Naive thymus-derived CD4-positive, alpha-beta T cell (primary cell): Measurements from ENCODE around the gene TSPAN18. TPM values are rescaled to one million over a fixed set of nuclear protein-coding genes. Genes with fewer than 3 reads are reported as not detected.
A peak's percentile ranks its signal among the peaks of the same experiment; 100 is the strongest.

ENCODE experiments used
- ATAC-seq: fragments of 150-1000 bp; cut with Tn5 transposase; 2 replicates; pipeline ENCODE4 v1.10.0; 2021; ENCODE audit warnings: mild to moderate bottlenecking, moderate library complexity
- CTCF ChIA-PET: fragments of 350-600 bp; sonication (Branson Sonifier 250); formaldehyde crosslinking; loops from one replicate; lab custom pipeline; 2021; ENCODE audit warnings: antibody characterized with exemption; lab: Charles Lee
- POLR2A ChIA-PET: fragments of 350-600 bp; sonication (Branson Sonifier 250); formaldehyde crosslinking; loops from one replicate; lab custom pipeline; 2021; ENCODE audit warnings: antibody characterized with exemption, inconsistent platforms; lab: Charles Lee
- DNase-seq, 9 donors: peaks; one replicate each; pipeline versions ENCODE4 v3.0.0 to v3.0.0-alpha.2; 2020 to 2022; ENCODE audit warnings: mixed read lengths in 1 of 9
- H3K27ac ChIP-seq: one replicate; pipeline ENCODE4 v1.7.0; 2013; ENCODE audit warnings: mild to moderate bottlenecking, low read depth, low read length, moderate library complexity
- H3K27me3 ChIP-seq, 2 donors: one replicate each; pipeline ENCODE4 v1.7.0; 2013; ENCODE audit warnings: low read length in 2 of 2, mild to moderate bottlenecking in 2 of 2, moderate library complexity in 2 of 2; ENCODE audit not compliant: control insufficient read depth in 2 of 2, insufficient read depth in 2 of 2
- H3K36me3 ChIP-seq, 3 experiments: 1 replicate in 2 of 3; 2 replicates in 1 of 3; pipeline ENCODE4 v1.7.0; 2013; ENCODE audit warnings: low read length in 3 of 3, mild to moderate bottlenecking in 3 of 3, moderate library complexity in 1 of 3; ENCODE audit not compliant: insufficient read depth in 3 of 3, control insufficient read depth in 2 of 3
- H3K4me1 ChIP-seq, 2 donors: one replicate each; pipeline ENCODE4 v1.7.0; 2013; ENCODE audit warnings: low read length in 2 of 2, mild to moderate bottlenecking in 2 of 2, moderate library complexity in 1 of 2; ENCODE audit not compliant: control insufficient read depth in 2 of 2, insufficient read depth in 2 of 2
- H3K4me3 ChIP-seq: 2 replicates; pipeline ENCODE4 v1.7.0; 2013; ENCODE audit warnings: mild to moderate bottlenecking, low read length
- H3K9me3 ChIP-seq, 3 experiments: 1 replicate in 2 of 3; 2 replicates in 1 of 3; pipeline ENCODE4 v1.7.0; 2013; ENCODE audit warnings: low read length in 3 of 3; ENCODE audit not compliant: control insufficient read depth in 2 of 3
- H3K27ac Mint-ChIP-seq, 9 donors: one replicate each; pipeline ENCODE4 v1.8.0; 2020 to 2022; ENCODE audit warnings: mixed read lengths in 9 of 9, mild to moderate bottlenecking in 8 of 9, moderate library complexity in 5 of 9, inconsistent platforms in 2 of 9
- H3K27me3 Mint-ChIP-seq, 5 donors: one replicate each; pipeline ENCODE4 v1.8.0; 2021 to 2022; ENCODE audit warnings: mixed read lengths in 5 of 5, mild to moderate bottlenecking in 1 of 5
- H3K36me3 Mint-ChIP-seq, 5 donors: one replicate each; pipeline ENCODE4 v1.8.0; 2020 to 2022; ENCODE audit warnings: mixed read lengths in 5 of 5, mild to moderate bottlenecking in 3 of 5, inconsistent platforms in 1 of 5
- H3K4me1 Mint-ChIP-seq, 7 donors: one replicate each; pipeline ENCODE4 v1.8.0; 2020 to 2022; ENCODE audit warnings: mixed read lengths in 7 of 7, mild to moderate bottlenecking in 3 of 7, inconsistent platforms in 1 of 7
- H3K4me3 Mint-ChIP-seq, 10 donors: one replicate each; pipeline ENCODE4 v1.8.0; 2020 to 2022; ENCODE audit warnings: mild to moderate bottlenecking in 10 of 10, mixed read lengths in 10 of 10, moderate library complexity in 6 of 10, inconsistent platforms in 2 of 10
- H3K9me3 Mint-ChIP-seq, 11 donors: one replicate each; pipeline ENCODE4 v1.8.0; 2020 to 2022; ENCODE audit warnings: mixed read lengths in 11 of 11, mild to moderate bottlenecking in 4 of 11, inconsistent platforms in 1 of 11, moderate library complexity in 1 of 11
- intact Hi-C, 2 donors: fragments of 100-400 bp; cut with micrococcal nuclease; formaldehyde crosslinking; loops; one replicate each; pipeline ENCODE4 v1.15.1; 2023
- polyA plus RNA-seq, 2 donors: library from polyadenylated mRNA; unstranded; fragments of 300-500 nt; fragmentation: Illumina TruSeq; gene quantifications; one replicate each; pipeline ENCODE4 v1.2.3, GENCODE V29; 2021
- total RNA-seq, 6 experiments: library from RNA in 5 of 6; stranded (reverse) in 5 of 6; gene quantifications; 1 replicate in 5 of 6; 2 replicates in 1 of 6; pipeline ENCODE4 v1.2.3 and lab custom pipeline; 2021 to 2026

Gene TSPAN18
- total and polyA plus RNA-seq, 7 experiments from 2014 or later, result 8.8 to 57.0 (median 21.7) TPM

- Mint-ChIP-seq H3K4me1 (peaks cover 5 to 89% (median 79%) of the 10 kb centered on the region in 7 donors), H3K9me3 (peaks cover 0 to 1% (median 0%) of the 10 kb centered on the region in 11 donors), H3K27me3 (no peaks in the 10 kb centered on the region), H3K36me3 (peaks cover 0 to 12% (median 0%) of the 10 kb centered on the region in 5 donors), H3K4me3 (peak overlapping the region in 1 of 10 donors; percentile 72), H3K27ac (peak overlapping the region in 7 of 9 donors; percentile 54 to 87 (median 74))
- Histone ChIP-seq H3K4me3 (no peak overlapping the region), H3K9me3 (no peaks in the 10 kb centered on the region), H3K4me1 (peaks cover 0 to 32% of the 10 kb centered on the region in 2 donors), H3K27me3 (no peaks in the 10 kb centered on the region), H3K27ac (no peak overlapping the region), H3K36me3 (no peaks in the 10 kb centered on the region)
- POLR2A ChIA-PET, result no interaction called here
- DNase-seq, result no peak
- CTCF ChIA-PET, result no interaction called here
- intact Hi-C loops, result no loop called here
- ATAC-seq, result no peak
Measured at GRCh38 chr11:44743959-44744557, 17.3 kb downstream of the TSPAN18 start.

GRCh38 chr11:44746894-44747293, 20.1 kb downstream of the TSPAN18 start:
- peaks cover 0 to 1% (median 0%) of the 10 kb centered on the region in 11 donors for H3K9me3 Mint-ChIP-seq
- ChIA-PET CTCF (interaction anchor here (0.5 to 1.6 kb wide), 10 partner anchors 9 to 364 kb away, joined by 3 to 6 read pairs (median 3); no protein-coding TSS in a partner anchor), POLR2A (interaction anchor here (0.7 to 1.3 kb wide), 5 partner anchors 9 to 65 kb away, joined by 3 read pairs; no protein-coding TSS in a partner anchor)
- peak overlapping the region in 9 of 10 donors; percentile 26 to 83 (median 70) for H3K4me3 Mint-ChIP-seq
- H3K4me3 ChIP-seq, result no peak overlapping the region
- peak overlapping the region; percentile 56 for H3K27ac ChIP-seq
- no peak for DNase-seq
- ATAC-seq, result no peak
- no peaks in the 10 kb centered on the region for H3K9me3 ChIP-seq
- intact Hi-C loops, result loop anchor here in 1 of 2 donors (1.0 kb wide), 2 partner anchors 19 to 400 kb away; no protein-coding TSS in a partner anchor
- H3K36me3 ChIP-seq, result no peaks in the 10 kb centered on the region
- no peaks in the 10 kb centered on the region for H3K27me3 Mint-ChIP-seq
- H3K27ac Mint-ChIP-seq, result peak overlapping the region in 8 of 9 donors; percentile 74 to 87 (median 82)
- peaks cover 0 to 35% of the 10 kb centered on the region in 2 donors for H3K4me1 ChIP-seq
- H3K4me1 Mint-ChIP-seq, result peaks cover 6 to 93% (median 80%) of the 10 kb centered on the region in 7 donors
- H3K36me3 Mint-ChIP-seq, result peaks cover 0 to 20% (median 1%) of the 10 kb centered on the region in 5 donors
- no peaks in the 10 kb centered on the region for H3K27me3 ChIP-seq

- DNase-seq, result peak in 6 of 9 donors; percentile 41 to 68 (median 60)
Measured at GRCh38 chr11:44747316-44747715, 20.6 kb downstream of the TSPAN18 start.

GRCh38 chr11:44747836-44748235, 21.1 kb downstream of the TSPAN18 start:
- ATAC-seq (peak; percentile 15), DNase-seq (no peak)
- ChIA-PET POLR2A (interaction anchor here (0.6 to 1.2 kb wide), 3 partner anchors 22 to 66 kb away, joined by 3 read pairs; no protein-coding TSS in a partner anchor), CTCF (interaction anchor here (1.0 to 1.5 kb wide), 3 partner anchors 17 to 28 kb away, joined by 3 to 6 read pairs (median 3); no protein-coding TSS in a partner anchor)
- Mint-ChIP-seq H3K9me3 (peaks cover 0 to 7% (median 0%) of the 10 kb centered on the region in 11 donors), H3K4me3 (peak overlapping the region in 9 of 10 donors; percentile 26 to 83 (median 70)), H3K36me3 (peaks cover 0 to 27% (median 11%) of the 10 kb centered on the region in 5 donors), H3K4me1 (peaks cover 11 to 93% (median 80%) of the 10 kb centered on the region in 7 donors), H3K27me3 (peaks cover 0 to under 1% (median 0%) of the 10 kb centered on the region in 5 donors), H3K27ac (peak overlapping the region in 8 of 9 donors; percentile 73 to 87 (median 82))
- intact Hi-C loops, result loop anchor here in 1 of 2 donors (1.0 kb wide), 2 partner anchors 20 to 399 kb away; no protein-coding TSS in a partner anchor
- H3K27me3 ChIP-seq, result no peaks in the 10 kb centered on the region
- H3K4me3 ChIP-seq, result no peak overlapping the region
- no peaks in the 10 kb centered on the region for H3K36me3 ChIP-seq
- H3K9me3 ChIP-seq, result no peaks in the 10 kb centered on the region
- peaks cover 0 to 35% of the 10 kb centered on the region in 2 donors for H3K4me1 ChIP-seq
- peak overlapping the region; percentile 56 for H3K27ac ChIP-seq

More at GRCh38 chr11:44747316-44747715, 20.6 kb downstream of the TSPAN18 start:
- Mint-ChIP-seq H3K4me1 (peaks cover 10 to 95% (median 84%) of the 10 kb centered on the region in 7 donors), H3K27me3 (no peaks in the 10 kb centered on the region), H3K9me3 (peaks cover 0 to 5% (median 0%) of the 10 kb centered on the region in 11 donors), H3K4me3 (peak overlapping the region in 9 of 10 donors; percentile 26 to 83 (median 70)), H3K36me3 (peaks cover 0 to 24% (median 6%) of the 10 kb centered on the region in 5 donors), H3K27ac (peak overlapping the region in 8 of 9 donors; percentile 73 to 87 (median 82))
- POLR2A ChIA-PET, result interaction anchor here (1.2 to 1.3 kb wide), 3 partner anchors 10 to 66 kb away, joined by 3 read pairs; no protein-coding TSS in a partner anchor
- H3K27me3 ChIP-seq, result no peaks in the 10 kb centered on the region
- no peak overlapping the region for H3K4me3 ChIP-seq
- H3K4me1 ChIP-seq, result peaks cover 0 to 35% of the 10 kb centered on the region in 2 donors
- intact Hi-C loops, result loop anchor here in 1 of 2 donors (1.0 kb wide), 2 partner anchors 19 to 400 kb away; no protein-coding TSS in a partner anchor
- no peaks in the 10 kb centered on the region for H3K9me3 ChIP-seq
- H3K36me3 ChIP-seq, result no peaks in the 10 kb centered on the region
- H3K27ac ChIP-seq, result peak overlapping the region; percentile 56
- ATAC-seq, result peak; percentile 76
- CTCF ChIA-PET, result interaction anchor here (0.5 to 1.6 kb wide), 7 partner anchors 8 to 364 kb away, joined by 3 to 6 read pairs (median 3); no protein-coding TSS in a partner anchor

- H3K4me1 Mint-ChIP-seq, result peaks cover 11 to 85% (median 77%) of the 10 kb centered on the region in 7 donors
Measured at GRCh38 chr11:44748606-44749005, 21.8 kb downstream of the TSPAN18 start.

GRCh38 chr11:44749189-44749588, 22.4 kb downstream of the TSPAN18 start:
- Histone ChIP-seq H3K27ac (no peak overlapping the region), H3K9me3 (no peaks in the 10 kb centered on the region), H3K4me1 (peaks cover 0 to 35% of the 10 kb centered on the region in 2 donors), H3K27me3 (no peaks in the 10 kb centered on the region), H3K4me3 (no peak overlapping the region), H3K36me3 (no peaks in the 10 kb centered on the region)
- peaks cover 0 to 7% (median 0%) of the 10 kb centered on the region in 11 donors for H3K9me3 Mint-ChIP-seq
- H3K4me3 Mint-ChIP-seq, result peak overlapping the region in 1 of 10 donors; percentile 72
- ChIA-PET POLR2A (no interaction called here), CTCF (no interaction called here)
- H3K27ac Mint-ChIP-seq, result peak overlapping the region in 2 of 9 donors; percentile 55 to 87
- ATAC-seq (no peak), DNase-seq (no peak)
- H3K36me3 Mint-ChIP-seq, result peaks cover 0 to 32% (median 18%) of the 10 kb centered on the region in 5 donors
- H3K27me3 Mint-ChIP-seq, result peaks cover 0 to 2% (median 0%) of the 10 kb centered on the region in 5 donors
- intact Hi-C loops, result no loop called here
- H3K4me1 Mint-ChIP-seq, result peaks cover 11 to 80% (median 71%) of the 10 kb centered on the region in 7 donors

More at GRCh38 chr11:44748606-44749005, 21.8 kb downstream of the TSPAN18 start:
- Histone ChIP-seq H3K4me1 (peaks cover 0 to 35% of the 10 kb centered on the region in 2 donors), H3K36me3 (no peaks in the 10 kb centered on the region), H3K27me3 (no peaks in the 10 kb centered on the region), H3K27ac (no peak overlapping the region), H3K4me3 (no peak overlapping the region), H3K9me3 (no peaks in the 10 kb centered on the region)
- H3K27me3 Mint-ChIP-seq, result peaks cover 0 to 2% (median 0%) of the 10 kb centered on the region in 5 donors
- peak overlapping the region in 1 of 10 donors; percentile 72 for H3K4me3 Mint-ChIP-seq
- peaks cover 0 to 7% (median 0%) of the 10 kb centered on the region in 11 donors for H3K9me3 Mint-ChIP-seq
- H3K27ac Mint-ChIP-seq, result peak overlapping the region in 3 of 9 donors; percentile 24 to 87 (median 73)
- DNase-seq (no peak), ATAC-seq (no peak)
- intact Hi-C loops, result no loop called here
- H3K36me3 Mint-ChIP-seq, result peaks cover 0 to 28% (median 15%) of the 10 kb centered on the region in 5 donors
- ChIA-PET CTCF (interaction anchor here (0.6 kb wide), 1 partner anchor 354 kb away, joined by 3 read pairs; no protein-coding TSS in a partner anchor), POLR2A (interaction anchor here (0.6 kb wide), 1 partner anchor 10 kb away, joined by 5 read pairs; no protein-coding TSS in a partner anchor)
